Stimulated activated CD4-positive, alpha-beta T cell treated with anti-CD3 and anti-CD28 coated beads, TNF-alpha, amount 100 ng/mL, for 48 hours (primary cell): ENCODE results near the gene GTPBP6.
"Not testable (repeated sequence)": the region's sequence is repeated elsewhere in the genome, so short reads cannot be mapped to it uniquely, and the experiment has no call there.

Source experiments
- DNase-seq, 3 donors: peaks; one replicate each; pipeline ENCODE4 v3.0.0-alpha.2; 2020; ENCODE audit warnings: low read depth in 3 of 3

The GTPBP6 gene

DNA sequence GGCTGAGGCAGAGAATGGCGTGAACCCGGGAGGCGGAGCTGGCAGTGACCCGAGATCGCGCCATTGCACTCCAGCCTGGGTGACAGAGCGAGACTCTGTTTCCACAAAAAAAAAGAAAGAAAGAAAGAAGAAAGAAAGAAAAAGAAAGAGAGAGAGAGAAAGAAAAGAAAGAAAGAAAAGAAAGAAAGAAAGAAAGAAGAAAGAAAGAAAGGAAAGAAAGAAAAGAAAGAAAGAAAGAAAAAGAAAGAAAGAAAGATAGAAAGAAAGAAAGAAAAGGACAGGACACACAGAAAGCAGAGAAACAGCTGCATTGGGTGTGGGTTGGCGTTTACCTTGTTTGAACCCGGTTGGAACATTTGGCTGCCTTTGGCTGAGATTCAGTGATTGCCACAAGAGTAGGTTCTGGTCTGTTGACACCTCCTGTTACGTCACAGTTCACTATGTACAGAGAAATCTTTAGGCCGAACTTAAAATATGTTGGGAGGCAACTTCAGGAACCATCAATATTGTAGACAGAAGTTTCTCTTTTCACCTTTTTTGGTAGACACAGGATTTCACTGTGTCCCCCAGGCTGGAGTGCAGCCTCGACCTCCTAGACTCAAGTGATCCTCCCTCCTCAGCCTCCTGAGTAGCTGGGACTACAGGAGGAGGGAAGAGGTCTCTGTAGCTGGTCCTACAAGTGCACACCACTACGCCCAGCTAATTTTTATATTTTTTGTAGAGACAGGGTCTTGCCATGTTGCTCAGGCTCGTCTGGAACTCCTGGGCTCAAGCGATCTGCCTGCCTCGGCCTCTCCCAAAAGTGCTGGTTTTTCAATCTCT, 53.8 kb downstream of the GTPBP6 start:
- no peak for DNase-seq

DNA sequence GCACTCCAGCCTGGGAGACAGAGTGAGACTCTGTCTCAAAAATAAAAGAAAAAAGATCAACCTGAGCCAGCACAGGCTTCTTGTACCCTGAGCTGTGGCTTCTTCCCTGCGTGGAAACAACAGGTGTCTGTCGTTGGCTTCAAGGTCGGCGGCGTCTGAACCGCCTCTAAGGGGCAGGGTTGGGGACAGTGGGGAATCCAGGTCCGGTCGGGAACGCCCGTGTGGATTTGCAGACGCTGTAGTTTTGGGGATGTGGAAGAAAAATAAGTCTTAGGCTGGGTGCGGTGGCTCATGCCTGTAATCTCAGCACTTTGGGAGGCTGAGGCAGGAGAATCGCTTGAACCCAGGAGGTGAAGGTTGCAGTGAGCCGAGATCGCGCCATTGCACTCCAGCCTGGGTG, 54.6 kb downstream of the GTPBP6 start:
- not testable (repeated sequence) for DNase-seq

DNA sequence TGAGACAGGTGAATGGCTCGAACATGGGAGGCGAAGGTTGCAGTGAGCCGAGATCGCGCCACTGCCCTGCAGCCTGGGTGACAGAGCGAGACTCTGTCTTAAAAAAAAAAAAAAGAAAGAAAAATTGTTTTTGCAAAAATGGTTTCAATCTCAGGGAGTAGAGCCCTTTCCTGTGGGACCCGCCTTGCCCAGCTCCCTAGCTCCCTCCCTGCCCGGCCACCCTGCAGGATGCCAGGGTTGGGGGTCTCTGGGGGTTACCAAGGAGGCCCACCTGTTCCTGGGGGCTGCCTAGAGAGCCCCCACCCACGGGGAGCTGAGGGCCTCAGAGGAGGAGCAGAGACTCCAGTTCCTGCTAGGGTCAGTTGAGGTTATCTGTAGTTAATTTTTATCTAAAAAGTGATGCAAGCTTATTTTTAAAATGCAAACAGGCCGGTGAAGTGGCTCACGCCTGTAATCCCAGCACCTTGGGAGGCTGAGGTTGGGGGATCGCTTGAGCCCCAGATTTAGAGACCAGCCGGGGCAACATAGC, 56.2 kb downstream of the GTPBP6 start:
- DNase-seq: no peak

DNA sequence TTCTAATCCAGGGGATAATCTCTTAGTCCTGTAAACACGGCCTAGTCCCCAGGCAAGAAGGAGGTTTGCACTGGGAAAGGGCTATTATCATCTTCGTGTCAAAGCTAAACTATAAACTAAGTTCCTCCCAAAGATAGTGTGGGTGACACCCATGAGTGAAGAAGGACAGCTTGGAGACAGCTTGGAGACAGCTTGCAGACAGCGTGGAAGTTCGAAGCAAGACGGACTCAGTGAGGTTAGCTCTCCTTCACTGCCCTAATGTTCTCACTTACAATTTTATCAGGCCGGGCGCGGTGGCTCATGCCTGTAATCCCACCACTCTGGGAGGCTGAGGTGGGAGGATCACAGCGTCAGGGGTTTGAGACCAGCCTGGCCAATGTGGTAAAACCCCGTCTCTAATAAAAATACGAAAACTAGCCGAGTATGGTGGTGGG, 56.7 kb downstream of the GTPBP6 start:
- DNase-seq: no peak

DNA sequence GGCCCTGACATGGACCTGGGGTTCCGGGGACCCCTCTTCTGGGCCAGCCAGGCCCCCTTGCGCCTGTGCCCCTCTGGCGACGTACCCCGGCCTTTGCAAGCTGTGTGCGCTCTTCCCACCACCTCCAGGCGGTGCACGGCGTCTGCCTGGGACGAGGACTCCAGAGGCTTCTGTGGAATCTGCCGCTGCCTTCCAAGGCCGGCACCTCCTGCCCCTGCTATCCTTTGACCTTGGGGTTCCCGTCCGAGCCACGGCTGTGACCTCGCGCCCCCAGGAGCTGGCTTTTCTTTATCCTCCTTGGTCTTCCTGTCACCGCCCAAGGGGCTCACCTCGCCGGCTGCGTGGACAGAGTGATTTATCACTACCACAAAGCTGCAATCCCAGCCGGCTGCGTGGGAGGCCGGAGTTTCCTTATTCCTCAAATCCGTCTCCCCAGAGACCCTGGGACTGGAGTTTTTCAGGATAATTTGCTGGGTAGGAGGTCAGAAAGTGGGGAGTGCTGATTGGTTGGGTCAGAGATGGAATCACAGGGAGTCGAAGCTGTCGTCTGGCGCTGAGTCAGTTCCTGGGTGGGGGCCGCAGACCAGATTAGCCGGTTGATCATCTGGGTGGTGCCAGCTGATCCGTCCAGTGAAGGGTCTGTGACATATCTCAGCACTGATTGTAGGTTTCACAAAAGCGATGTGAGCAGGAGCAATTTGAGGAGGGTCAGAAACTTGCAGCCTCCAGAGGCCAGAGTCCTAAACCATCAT, 57.3 kb downstream of the GTPBP6 start:
- no peak for DNase-seq

DNA sequence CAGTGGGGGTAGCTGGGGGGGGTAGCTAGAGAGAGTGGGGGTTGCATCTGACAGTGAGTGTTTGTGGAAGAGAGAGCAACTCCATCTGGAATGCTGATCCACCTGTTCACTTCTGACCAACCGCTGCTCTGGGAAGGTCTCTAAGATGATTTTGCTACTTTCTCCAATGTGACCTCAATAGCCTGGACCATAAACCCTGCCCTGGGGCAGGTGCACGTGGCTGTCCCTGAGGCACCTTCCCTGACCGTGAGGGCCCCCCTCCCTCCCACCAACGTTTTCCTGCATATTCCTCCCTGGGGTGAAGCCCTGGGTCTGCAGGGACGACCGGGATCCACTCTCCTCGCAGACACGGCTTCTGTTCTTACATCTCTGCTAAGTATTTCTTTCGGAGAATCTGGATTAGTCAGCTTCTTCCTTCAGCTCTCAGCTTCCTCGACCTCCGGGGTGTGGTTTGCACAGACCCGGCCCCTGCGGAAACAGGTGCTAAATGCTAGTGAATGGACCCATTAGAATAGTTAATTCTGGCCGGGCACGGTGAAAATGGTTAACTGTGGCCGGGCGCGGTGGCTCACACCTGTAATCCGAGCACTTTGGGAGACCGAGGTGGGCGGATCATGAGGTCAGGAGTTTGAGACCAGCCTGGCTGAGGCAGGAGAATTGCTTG, 58.8 kb downstream of the GTPBP6 start:
- no peak for DNase-seq

DNA sequence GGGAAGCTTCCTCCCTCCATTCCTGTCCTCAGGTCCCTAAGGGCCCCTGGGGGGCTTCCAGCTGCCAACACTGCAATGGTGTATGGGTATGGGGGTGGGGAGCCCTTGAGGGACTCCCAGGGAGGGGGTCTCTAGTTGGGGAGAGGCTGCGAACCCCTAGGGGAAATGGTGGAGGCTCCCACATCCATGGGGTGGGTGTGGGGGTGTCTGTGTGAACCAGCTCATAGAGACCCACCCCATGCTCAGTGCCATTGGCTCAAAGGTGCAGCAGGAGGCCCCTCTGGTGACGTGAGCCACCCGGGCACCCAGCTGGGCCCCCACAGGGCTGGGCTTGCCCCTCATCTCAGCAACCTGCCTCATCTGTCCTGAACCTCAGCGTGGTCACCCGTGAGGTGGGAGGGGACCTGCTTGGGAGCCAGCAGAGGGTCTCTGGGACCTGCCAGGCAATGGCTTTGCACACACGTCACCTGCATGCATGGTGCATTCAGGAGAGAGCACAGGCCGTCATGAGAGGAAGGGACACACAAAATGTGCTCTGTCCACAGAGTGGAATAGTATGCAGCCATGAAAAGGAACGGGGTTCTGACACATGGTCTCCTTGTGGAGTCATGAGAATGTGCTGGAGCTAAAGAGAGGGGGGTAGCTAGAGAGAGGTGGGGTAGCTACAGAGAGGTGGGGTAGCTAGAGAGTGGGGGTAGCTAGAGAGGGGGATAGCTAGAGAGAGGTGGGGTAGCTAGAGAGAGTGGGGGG, 60.1 kb downstream of the GTPBP6 start:
- no peak for DNase-seq

DNA sequence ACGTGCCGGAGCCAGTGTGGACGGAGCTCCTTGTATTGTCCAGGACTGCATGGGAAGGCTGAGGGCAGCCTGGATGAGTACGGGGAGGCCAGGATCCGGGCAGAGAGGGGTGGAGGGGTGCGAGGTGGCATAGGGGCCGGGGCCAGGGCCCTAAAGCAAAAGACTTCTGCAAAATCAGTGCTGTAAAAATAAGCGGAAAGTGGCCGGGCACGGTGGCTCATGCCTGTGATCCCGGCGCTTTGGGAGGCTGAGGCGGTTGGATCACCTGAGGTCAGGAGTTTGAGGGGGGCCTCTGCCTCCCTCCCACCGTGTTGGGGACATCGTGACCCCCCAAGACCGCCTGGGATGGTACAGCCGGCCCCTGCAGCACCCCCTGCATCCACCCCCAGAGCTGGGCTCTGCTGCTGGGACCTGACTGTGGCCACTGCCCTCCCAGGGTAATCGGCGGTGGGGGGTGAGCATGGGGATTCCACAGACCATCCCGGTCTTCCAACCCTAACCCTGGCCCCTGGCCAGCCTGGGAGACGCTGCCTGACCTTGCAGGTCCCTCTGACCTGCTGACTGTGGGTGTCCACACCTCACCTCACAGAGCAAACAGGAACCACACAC, 60.8 kb downstream of the GTPBP6 start:
- no peak for DNase-seq

DNA sequence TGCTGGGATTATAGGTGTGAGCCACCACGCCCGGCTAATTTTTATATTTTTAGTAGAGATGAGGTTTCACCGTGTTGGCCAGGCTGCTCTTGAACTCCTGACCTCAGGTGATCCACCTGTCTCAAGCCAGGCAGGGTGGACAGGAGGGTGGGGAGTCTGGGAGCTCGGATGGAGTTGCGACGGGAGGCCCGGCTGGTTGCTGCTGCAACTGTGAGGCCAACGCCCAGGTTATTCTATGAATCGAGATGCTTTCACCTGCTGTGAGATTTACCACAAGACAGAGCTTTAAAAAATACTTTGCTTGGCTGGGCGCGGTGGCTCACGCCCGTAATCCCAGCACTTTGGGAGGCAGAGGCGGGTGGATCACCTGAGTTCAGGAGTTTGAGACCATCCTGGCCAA, 61.5 kb downstream of the GTPBP6 start:
- not testable (repeated sequence) for DNase-seq

DNA sequence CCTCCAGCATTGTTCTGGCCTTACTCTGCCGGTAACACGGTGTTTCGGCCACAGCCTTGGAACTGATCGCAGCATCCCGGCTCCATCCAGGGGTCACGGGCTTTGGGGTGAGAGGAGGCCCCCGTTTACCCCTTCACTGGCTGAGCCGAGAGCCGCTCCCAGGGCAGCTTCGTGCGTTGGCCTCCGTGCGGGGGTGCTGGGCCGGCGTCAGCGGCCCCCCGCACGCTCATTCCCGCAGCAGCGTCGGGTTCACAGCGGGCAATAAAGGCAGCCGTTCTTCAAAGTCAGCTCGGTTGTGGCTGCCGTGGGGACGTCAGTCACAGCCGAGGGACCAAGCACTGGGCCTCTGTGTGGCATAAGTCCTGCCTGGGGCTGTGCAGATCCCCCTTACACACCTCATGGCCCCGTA, 62.7 kb downstream of the GTPBP6 start:
- no peak for DNase-seq
